H1 (cell line): ENCODE measurements around the gene LY86. TPM values are rescaled to one million over a fixed set of nuclear protein-coding genes. Genes with fewer than 3 reads are reported as not detected.

Source experiments
- SIRT6 ChIP-seq: IDR thresholded peaks from one replicate; pipeline ENCODE4 v1.7.1; 2012; ENCODE audit warnings: low read length, inconsistent platforms
- polyA plus RNA-seq, 7 experiments: library from polyadenylated mRNA; depleted of rRNA in 3 of 7; stranded (reverse) in 5 of 7; unstranded in 2 of 7; fragments of >200 nt in 5 of 7; fragments of 200-250 nt in 2 of 7; gene quantifications; 1 replicate in 5 of 7; 2 replicates in 1 of 7; 4 replicates in 1 of 7; pipeline versions ENCODE4 v1.2.1 to v1.2.3, GENCODE V29; 2011 to 2013; ENCODE audit warnings: missing spikeins in 2 of 7, mixed read lengths in 2 of 7
- total RNA-seq: library from RNA; stranded (reverse); fragmentation: NEBNext Ultra II Directional; extraction: Animal tissue kit (Norgen Biotek cat#: 25700); gene quantifications from 2 replicates; pipeline ENCODE4 v1.2.1, GENCODE V29; 2021

The LY86 gene
- total and polyA plus RNA-seq, 2 of the 8 experiments (the other 6 are each of a cell fraction or from before 2014, with no cell fraction given) = not detected

DNA sequence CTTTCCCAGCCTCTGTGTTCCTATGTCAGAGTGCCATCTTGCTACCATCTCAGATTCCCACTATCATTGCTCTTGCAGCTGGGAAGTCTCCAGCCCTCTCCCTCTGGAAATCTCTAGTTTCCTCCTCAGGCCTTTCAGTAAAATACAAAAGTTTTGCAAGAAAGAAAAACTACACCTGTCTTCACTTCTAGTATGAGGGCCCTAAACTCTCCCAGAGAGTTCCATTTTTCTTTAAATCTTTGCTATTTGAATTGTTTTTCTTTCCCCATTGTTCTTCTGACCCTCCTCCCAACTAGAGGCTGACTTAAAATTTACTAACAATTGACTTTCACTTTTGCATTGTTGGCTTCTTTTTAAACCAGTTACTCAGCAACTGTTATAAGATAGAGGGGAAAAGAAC is 62.8 kb downstream of the LY86 start (continued):
- TF ChIP-seq SIRT6 = no peak
